Measurements from ENCODE around the gene FBXO41.

Gene FBXO41

DNA sequence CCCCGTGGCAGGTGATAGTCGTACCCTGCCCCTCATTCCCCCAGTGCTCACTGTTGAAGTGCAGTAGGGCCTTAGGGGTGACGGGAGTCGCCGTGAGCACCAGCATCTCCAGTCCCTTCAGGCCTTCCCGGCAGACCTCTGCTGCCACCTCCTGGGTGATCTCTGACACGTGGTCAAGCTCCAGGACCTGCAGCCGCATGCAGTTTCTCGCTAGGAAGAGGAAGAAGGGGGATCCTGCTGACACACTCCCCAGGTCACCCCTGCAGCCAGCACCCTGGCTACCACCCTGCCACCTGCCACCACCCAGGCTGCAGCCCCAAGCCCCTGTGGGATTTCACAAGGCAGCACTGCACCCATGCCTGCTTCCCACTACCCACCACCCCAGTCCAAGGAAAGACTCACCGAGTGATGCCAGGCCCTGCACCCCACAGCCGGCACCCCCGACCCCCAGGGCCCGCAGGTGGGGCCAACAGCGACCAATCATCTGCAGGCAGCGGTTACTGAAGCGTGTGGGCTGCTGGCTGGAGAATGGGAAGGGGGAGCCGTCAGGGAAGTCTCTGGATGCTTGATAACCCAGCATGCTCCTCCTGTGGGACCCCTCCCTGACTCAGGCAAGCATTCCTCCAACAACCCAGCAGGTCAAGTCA lies 23.8 kb downstream of the FBXO41 start:
- no peak for DNase-seq

DNA sequence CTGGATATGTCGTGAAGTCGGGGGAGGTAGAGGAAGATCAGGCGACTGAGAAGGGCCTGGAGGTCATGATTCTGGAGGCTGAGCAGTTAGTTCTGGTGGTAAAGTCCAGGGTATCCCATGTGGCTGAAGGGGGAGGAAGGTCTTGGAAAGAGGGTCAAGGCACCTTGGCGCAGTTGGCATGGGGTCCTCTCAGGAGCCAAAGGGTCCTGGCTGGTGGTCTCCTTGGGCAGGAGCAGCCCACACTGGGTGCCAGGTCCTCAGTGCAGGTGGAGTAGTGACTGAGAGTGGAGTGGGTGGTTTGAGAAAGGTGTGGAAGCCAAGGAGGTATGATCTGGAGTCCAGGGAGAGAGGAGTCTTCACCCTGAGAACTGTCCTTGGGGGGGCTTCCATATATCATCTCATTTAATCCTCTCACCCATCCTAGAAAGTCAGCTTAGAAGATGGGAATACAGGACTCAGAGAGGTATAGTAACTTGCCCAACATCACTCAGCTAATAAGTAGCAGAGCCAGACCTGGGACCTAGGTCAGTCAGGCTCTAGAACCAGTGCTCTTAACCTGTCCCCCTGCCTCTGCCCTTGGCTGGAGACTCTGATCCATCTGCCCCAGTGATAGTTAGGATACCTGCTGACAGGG lies 24.5 kb downstream of the FBXO41 start:
- no peak for DNase-seq

DNA sequence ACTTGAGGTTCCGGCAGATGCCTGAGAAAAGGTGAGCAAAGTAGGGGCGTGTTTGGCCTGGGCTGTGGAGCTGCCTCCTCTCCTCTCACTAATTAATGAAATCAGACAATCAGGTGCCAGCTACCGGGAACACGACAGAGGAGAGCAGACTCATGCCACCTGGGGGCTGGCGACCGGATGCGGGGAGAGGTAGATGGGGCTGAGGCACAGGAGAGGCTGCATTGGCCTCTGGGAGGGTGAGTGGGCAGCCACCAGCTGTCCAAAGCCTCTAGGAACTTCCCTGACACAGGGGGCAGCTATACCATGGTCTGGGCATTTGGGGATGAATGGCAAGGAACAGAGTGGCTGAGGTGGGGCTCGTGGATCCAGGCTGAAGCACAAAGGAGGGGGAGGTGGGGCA lies 25.0 kb downstream of the FBXO41 start:
- DNase-seq: no peak

DNA sequence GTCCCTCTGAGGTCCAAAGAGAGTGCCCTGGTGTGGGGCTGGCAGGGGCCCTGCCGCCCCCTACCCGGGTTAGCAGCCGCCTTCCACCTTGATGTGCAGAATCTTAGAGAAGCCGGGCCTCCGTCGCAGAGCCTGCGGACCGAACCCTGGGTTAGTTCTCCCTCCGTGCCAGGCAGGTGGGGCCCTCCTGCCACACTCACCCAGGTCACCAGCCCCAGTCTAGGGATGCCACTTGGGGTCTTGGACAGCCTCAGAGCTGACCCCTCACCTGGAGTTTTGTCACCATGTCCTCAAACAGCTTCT lies 25.4 kb downstream of the FBXO41 start:
- DNase-seq: no peak

- DNase-seq: no peak
Observed at GRCh38 chr2:73258186-73258912, 25.9 kb downstream of the FBXO41 start.

DNA sequence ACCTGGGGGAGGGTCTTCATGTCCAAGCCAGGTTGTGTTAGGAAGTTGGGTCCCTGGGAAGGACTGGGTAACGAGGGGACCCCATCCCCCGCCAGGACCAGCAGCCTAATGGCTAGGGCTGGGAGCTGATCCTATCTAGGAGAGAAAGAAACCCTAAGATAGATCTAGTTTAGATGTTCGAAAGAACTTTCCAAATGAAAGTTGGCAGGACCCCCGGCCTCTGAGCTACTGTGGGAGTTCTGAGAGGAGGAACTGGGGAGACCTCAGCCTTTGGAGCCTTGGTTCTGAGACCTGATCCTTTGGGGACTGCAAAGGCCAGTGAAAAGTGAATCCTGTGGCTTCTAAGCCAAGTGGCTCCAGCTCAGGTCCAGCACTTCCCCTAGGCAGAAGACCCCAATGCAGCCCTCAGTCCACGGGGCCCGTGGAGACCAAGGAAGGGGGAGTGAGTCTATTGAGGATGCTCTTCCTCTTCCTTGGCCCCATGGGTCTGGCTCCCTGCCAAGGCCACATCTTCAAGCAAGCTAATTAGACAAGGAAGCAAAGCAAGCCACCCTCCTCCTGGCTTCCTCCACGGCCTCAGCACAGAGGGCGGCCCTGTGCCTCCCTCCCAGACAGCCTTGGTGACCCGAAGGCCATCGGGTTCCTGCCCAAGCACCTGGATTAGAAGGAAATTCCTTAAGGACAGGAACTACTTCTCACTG lies 26.7 kb downstream of the FBXO41 start:
- DNase-seq: no peak

- no peak for DNase-seq
Observed at GRCh38 chr2:73257021-73257420, 27.3 kb downstream of the FBXO41 start.

- DNase-seq: no peak
Observed at GRCh38 chr2:73256618-73256922, 27.7 kb downstream of the FBXO41 start.

DNA sequence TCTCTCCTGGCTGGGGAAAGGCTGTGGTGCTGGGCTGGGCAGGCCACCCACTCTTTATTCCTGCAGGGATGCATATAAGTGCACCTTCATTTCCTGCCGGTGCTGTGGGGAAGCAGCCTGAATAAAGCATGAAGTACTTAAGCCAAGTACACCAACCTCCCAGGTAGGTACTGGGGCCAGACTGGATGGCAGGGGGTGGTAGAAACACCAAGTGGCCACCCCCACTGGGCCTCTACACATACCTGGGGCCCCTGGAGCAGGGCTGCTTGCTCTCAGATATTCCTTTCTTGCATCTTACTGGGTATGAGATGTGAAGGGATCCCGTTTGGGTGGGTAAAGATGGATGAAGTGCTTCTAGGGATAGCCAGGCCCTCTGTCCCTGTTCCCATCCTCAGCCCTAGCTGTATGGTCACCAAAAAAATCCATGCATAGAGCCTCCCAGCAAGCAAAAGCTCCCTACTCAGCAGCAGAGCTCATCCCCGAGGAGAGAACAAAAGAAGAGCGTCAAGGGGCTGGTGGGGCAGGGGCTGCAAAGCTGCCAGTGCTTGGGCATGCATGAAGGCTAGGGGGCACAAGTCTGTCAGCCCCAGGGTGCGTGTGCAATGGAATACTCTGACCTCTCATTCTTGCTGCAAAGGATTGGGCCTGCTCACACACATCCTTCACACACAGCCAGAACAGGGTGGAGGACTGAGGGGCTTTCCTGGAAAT lies 28.2 kb downstream of the FBXO41 start:
- DNase-seq: no peak

DNA sequence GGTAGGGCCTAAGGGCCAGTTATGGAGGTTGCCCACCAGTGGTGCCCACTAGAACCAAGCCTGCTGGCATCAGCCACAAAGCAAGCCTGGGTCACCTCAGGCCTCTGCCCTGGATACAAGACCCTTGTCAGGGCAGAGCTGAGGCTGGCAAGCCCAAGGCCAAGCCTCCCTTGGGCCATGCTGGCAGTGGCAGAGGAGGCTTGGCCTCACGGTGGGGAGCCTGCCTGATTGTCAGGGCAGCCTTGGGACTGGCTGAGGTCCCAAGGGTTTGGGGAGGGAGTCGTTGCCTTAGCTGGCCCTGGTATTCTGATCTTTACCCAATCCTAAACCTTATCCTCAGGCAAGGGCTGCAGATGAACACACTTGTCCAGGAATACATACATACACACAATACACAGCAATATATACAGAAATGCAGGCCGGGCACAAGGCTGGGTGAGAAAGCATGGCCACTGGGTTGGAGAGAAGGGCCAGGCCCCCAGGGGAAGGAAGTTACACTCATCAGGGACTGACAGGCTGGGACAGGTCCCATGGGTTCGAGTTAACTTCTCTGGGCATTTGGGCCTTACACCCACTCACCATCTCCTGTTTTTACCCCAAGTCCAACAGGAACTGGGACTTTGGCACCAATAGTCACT lies 29.2 kb downstream of the FBXO41 start:
- no peak for DNase-seq

DNA sequence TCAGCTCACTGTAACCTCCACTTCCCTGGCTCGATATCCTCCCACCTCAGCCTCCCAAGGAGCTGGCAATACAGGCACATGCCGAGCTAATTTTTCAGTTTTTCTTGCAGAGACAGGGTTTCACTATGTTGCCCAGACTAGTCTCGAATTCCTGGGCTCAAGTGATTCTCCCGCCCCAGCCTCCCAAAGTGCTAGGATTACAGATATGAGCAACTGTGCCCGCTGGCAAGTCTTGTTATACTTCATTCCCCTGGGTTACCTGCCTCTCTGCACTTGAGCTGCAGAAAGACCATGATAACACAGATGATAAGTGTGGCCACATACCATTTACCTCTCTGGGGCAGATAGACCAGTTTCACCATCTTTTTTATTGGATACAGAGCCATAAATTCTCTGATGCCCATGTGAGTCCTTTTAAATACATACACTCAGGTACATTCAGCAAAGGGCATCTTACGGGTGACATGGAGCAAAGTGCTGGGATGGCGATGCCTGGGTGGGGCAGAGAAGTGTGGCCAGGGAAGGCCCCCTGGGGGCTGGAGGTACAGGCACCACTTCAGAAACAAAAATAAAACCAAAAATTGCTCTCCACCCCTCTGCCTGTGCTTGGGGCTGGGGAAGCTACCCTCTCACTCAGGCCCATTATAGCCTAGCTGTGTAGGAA lies 29.8 kb downstream of the FBXO41 start:
- DNase-seq: no peak

DNA sequence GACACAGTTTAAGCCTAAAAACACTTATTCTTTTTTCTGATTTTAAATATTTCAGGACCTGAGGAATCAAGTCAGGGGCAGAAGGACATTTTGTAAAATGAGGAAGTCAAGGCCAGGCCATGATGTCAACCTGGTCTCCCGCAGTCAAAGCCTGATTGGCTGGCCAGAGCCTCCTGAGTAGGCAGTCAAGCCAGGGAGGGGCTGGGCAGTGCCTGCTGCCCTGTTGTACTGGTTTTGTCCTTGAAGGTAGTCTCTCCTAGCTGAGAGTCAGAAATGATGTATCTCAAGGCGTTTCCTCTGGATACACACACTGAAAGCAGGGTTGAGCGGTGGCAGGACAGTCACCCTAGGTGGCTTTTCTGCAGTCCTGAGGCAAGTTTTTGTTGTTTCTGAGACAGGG lies 30.4 kb downstream of the FBXO41 start:
- DNase-seq: no peak

DNA sequence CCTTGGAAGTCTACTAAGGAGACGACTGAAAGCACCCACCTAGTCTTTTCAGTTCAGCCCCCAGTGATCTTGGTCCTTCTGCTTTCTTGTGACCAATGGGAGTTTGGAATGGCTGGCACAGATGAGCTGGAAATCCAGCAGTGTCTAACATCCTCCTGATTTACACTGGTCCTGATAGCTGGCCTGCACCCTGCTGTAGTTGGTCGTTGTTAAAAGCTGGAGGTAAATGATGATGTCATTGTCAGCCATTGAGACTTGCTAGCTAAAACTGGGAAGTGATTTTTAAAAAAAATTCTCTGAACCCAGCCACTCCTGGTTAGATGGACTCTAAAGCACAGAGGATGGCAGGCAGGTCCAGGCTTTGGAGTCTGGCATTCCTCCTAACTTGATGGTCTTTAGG lies 30.9 kb downstream of the FBXO41 start:
- DNase-seq: no peak

DNA sequence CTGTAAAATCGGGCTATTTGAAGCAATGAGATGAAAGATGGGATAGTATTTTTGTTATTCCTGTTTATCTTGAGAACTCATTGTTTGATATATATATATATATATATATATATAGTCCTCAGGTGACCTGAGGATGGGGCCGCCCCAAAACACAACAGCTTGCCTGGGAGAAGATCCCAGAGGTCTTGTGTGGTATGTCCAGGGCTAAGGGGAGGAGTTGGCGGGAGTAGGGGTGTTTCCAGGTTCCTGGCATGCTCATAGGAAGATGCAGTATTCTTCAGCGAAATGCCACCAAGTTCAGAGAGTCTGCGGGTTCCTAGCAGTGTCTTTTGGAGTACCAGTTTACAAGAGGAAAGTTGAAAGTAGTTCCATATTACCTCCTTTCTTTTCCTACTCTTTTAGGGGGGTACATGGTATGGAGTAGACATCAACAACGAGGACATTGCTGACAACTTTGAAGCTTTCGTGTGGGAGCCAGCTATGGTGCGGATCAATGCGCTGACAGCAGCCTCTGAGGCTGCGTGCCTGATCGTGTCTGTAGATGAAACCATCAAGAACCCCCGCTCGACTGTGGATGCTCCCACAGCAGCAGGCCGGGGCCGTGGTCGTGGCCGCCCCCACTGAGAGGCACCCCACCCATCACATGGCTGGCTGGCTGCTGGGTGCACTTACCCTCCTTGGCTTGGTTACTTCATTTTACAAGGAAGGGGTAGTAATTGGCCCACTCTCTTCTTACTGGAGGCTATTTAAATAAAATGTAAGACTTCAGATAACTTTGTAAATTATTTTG lies 31.8 kb downstream of the FBXO41 start:
- no peak for DNase-seq

GRCh38 chr2:73250872-73251846 lies 33.1 kb downstream of the FBXO41 start:
- no peak for DNase-seq

DNA sequence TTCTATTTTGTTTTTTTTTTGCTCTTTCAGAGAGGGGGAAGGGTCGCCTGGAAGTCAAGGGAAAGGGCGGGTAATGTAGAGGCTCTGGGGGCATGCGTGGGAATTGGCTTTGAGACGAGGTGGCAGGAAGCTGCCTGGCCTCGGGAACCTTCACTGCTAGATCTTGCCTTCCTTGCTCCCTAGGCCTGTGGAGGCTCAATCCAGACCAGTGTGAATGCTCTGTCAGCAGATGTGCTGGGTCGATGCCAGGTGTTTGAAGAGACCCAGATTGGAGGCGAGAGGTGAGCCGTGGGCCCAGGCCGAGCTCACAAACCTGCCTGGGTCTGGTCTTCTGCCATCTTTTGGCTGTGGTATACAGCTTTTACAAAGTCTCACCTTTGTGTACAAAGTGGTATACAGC lies 34.6 kb downstream of the FBXO41 start:
- no peak for DNase-seq

DNA sequence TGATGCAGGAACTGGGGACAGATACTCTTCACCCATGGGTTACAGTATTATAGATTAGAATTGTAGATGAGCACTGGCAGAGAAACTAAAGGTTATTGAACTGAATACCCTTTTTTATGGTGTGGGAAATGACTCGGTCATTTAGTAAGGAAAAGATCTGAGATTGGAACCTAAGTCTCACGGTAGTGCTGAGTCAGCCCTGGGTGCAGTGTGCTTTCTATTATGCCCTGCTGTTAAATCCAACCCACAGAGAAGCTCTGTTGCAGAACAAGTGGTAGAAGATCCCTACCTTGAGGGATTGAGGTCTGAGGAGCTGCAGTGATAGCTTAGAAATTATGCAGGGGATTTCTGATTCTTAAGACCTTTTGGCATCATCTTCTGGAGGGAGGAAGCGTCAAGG lies 37.4 kb downstream of the FBXO41 start:
- no peak for DNase-seq

GRCh38 chr2:73244580-73244979 lies 39.7 kb downstream of the FBXO41 start:
- DNase-seq: no peak

GRCh38 chr2:73243884-73244570 lies 40.3 kb downstream of the FBXO41 start:
- no peak for DNase-seq

DNA sequence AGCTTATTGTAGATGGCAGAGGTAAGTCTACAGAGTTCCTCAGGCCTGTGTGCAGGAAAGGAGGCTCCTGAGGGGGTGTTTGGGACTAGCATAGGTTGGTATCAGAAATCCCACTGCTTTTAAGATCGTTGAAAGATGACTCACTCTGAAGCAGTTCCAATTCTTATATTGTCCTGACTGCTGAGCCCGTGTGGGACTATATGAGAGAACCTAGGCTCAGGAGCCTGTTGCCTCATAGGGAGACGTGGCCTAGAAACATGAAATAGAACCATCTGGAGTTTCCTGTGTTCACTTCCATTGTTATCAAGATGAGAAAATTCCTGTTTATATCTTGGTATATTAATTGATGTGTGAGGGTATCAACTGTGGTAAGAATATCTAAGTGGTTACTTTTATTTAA lies 44.5 kb downstream of the FBXO41 start:
- DNase-seq: no peak
